Astrocyte of the spinal cord (primary cell): ENCODE data around the gene PLEK.

Experiments used
- DNase-seq: peaks from one replicate; pipeline ENCODE4 v3.0.0; 2011; ENCODE audit warnings: low read depth, low spot score
- H3K4me3 ChIP-seq: 2 replicates; pipeline ENCODE4 v1.5.1; 2011; ENCODE audit warnings: low read depth, mild to moderate bottlenecking, low read length, moderate library complexity
- in situ Hi-C: cut with HindIII; loops from 2 replicates; pipeline ENCODE4 v1.10.0; 2017; ENCODE audit warnings: low sequenced_read_pairs
- TF ChIP-seq, protein P1 (sequence below): IDR thresholded peaks from 2 replicates; pipeline ENCODE4 v1.5.1; 2012; ENCODE audit warnings: low read depth, mild to moderate bottlenecking, low read length, inconsistent platforms

Gene PLEK

DNA sequence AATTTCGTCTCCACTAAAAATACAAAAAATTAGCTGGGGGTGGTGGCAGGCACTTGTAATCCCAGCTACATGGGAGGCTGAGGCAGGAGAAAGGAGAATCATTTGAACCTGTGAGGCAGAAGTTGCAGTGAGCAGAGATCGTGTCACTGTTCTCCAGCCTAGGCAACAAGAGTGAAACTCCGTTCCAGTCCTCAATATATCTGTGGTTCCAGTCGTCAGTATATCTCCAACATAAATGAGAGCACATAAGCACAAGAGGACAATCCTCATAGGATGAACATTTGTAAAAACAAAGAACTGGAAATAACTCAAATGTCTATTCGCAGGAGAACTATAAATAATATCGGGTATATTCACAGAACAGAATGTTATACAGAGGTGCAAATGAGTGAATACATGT is 13.1 kb upstream of the PLEK start:
- DNase-seq: no peak
- TF ChIP-seq, protein P1, sequence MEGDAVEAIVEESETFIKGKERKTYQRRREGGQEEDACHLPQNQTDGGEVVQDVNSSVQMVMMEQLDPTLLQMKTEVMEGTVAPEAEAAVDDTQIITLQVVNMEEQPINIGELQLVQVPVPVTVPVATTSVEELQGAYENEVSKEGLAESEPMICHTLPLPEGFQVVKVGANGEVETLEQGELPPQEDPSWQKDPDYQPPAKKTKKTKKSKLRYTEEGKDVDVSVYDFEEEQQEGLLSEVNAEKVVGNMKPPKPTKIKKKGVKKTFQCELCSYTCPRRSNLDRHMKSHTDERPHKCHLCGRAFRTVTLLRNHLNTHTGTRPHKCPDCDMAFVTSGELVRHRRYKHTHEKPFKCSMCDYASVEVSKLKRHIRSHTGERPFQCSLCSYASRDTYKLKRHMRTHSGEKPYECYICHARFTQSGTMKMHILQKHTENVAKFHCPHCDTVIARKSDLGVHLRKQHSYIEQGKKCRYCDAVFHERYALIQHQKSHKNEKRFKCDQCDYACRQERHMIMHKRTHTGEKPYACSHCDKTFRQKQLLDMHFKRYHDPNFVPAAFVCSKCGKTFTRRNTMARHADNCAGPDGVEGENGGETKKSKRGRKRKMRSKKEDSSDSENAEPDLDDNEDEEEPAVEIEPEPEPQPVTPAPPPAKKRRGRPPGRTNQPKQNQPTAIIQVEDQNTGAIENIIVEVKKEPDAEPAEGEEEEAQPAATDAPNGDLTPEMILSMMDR: no peak
- H3K4me3 ChIP-seq: no peak overlapping the region
- in situ Hi-C loops: no loop called here

DNA sequence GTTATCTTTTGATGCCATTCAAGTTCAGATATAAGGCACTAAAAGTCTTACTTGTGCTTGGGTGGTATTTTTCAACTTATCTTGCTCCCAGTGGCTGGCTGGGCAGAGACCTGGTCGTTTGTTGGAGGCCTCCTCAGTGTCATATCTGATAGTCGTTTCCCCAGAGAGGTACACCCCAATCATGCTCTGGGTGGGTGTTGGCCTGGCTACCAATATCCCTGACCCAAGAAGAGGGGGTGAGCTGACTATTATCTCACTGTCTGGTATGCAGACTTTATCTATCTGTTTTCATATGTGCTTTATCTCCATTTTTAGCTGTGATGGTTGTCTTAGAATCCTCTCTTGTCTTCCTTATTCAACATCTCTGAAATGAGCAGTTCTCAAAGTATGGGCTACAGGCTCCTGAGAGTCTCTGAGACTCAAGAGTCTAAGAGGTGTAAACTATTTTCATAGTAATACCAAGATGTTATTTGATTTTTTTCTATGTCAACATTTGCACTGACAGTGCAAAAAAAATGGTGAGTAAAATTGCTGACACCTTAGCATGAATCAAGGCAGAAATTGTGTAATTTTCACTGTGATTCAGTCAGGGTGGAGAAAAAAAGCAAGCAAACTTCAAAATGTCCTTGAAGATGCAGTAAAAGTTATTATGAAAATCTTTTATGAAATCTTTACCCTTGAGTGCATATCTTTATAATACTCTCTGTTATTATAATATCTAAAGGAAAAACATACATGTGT is 12.3 kb upstream of the PLEK start:
- no peak for DNase-seq
- TF ChIP-seq, protein P1: no peak
- in situ Hi-C loops: no loop called here
- H3K4me3 ChIP-seq: no peak overlapping the region

DNA sequence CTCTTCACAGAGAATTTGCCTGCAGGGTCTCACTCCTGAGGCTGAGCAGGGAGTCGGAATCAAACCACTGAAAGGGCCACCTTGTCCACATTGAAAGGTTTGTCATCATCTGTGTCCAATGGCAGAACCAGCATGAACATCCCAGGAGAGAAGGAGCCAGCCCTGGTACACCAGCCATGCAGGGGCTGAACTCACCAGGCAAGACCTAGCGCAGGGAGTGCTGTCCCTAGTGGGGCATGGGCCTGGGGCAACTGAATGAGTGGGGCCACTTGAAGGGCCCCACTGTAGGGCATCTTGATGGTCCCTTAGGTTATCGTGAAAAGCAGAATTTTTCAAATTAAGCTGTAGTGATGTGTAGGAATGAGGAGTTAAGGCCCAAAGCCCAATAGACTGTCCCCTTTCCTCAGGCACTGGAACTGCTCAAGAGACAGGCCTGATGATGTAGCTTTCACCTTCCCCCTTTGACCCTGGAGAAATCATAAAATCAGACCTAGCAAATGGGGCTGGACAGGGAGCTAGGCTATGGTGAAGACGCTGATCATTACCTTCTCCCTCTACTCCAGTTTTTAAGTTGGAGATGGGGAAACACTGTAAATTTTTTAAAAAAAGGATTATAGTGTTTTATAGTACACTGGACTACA is 8.4 kb upstream of the PLEK start:
- TF ChIP-seq, protein P1: no peak
- H3K4me3 ChIP-seq: no peak overlapping the region
- DNase-seq: no peak
- in situ Hi-C loops: no loop called here

GRCh38 chr2:68357605-68358337 is 7.3 kb upstream of the PLEK start:
- DNase-seq: peak; percentile 33
- in situ Hi-C loops: no loop called here
- TF ChIP-seq, protein P1: peak; percentile 55
- no peak overlapping the region for H3K4me3 ChIP-seq

- no peak for DNase-seq
- no peak overlapping the region for H3K4me3 ChIP-seq
- TF ChIP-seq, protein P1: no peak
- in situ Hi-C loops: no loop called here
These were observed 5.2 kb upstream of the PLEK start for GRCh38 chr2:68359889-68360288.

- in situ Hi-C loops: no loop called here
- DNase-seq: peak; percentile 60
- TF ChIP-seq, protein P1: peak; percentile 70
- no peak overlapping the region for H3K4me3 ChIP-seq
These were observed 3.0 kb upstream of the PLEK start for GRCh38 chr2:68362069-68362468.
